ENCODE measurements around the gene SPAG4.

SPAG4 gene

DNA sequence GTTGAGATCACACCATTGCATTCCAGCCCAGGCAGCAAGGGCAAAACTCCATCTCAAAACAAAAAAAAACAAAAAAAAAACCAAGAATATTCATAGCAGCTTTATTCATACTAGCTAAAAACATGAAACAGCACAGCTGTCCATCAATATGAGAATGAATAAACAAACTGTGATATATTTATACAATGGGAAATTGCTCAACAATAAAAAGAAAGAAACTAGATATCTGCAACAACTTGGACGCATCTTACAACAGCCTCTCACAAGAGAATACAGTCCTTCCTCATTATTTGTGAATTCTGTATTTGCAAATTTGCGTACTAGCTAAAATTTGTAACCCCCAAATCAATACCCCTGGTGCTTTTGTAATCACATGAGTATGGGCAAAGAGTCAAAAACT, 28.2 kb upstream of the SPAG4 start:
- in situ Hi-C loops (cut with HindIII; ENCODE audit: low sequenced_read_pairs) = no loop called here
- TF ChIP-seq, protein P1, sequence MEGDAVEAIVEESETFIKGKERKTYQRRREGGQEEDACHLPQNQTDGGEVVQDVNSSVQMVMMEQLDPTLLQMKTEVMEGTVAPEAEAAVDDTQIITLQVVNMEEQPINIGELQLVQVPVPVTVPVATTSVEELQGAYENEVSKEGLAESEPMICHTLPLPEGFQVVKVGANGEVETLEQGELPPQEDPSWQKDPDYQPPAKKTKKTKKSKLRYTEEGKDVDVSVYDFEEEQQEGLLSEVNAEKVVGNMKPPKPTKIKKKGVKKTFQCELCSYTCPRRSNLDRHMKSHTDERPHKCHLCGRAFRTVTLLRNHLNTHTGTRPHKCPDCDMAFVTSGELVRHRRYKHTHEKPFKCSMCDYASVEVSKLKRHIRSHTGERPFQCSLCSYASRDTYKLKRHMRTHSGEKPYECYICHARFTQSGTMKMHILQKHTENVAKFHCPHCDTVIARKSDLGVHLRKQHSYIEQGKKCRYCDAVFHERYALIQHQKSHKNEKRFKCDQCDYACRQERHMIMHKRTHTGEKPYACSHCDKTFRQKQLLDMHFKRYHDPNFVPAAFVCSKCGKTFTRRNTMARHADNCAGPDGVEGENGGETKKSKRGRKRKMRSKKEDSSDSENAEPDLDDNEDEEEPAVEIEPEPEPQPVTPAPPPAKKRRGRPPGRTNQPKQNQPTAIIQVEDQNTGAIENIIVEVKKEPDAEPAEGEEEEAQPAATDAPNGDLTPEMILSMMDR (IDR thresholded peaks at IDR 0.05; ENCODE audit: low read depth, low read length, missing control alignments) = no peak
- H3K4me3 ChIP-seq (ENCODE audit: low read depth, low read length) = no peak overlapping the region
- no peak for DNase-seq (ENCODE audit: low read depth)

DNA sequence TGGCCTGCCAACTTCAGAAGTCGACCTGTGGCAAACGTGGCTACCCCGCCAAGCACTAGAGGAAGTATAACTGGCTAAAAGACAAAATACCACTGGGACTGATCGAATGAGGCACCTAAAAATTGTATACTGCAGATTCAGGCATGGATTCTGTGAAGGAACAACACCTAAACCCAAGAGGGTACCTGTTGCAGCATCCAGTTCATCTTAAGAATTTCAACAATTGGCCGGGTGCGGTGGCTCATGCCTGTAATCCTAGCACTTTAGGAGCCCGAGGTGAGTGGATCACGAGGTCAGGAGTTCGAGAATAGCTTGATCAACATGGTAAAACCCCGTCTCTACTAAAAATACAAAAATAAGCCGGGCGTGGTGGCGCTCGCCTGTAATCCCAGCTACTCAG, 27.2 kb upstream of the SPAG4 start:
- H3K4me3 ChIP-seq (ENCODE audit: low read depth, low read length) = no peak overlapping the region
- in situ Hi-C loops (cut with HindIII; ENCODE audit: low sequenced_read_pairs) = no loop called here
- TF ChIP-seq, protein P1 (IDR thresholded peaks at IDR 0.05; ENCODE audit: low read depth, low read length, missing control alignments) = no peak
- DNase-seq (ENCODE audit: low read depth) = no peak

DNA sequence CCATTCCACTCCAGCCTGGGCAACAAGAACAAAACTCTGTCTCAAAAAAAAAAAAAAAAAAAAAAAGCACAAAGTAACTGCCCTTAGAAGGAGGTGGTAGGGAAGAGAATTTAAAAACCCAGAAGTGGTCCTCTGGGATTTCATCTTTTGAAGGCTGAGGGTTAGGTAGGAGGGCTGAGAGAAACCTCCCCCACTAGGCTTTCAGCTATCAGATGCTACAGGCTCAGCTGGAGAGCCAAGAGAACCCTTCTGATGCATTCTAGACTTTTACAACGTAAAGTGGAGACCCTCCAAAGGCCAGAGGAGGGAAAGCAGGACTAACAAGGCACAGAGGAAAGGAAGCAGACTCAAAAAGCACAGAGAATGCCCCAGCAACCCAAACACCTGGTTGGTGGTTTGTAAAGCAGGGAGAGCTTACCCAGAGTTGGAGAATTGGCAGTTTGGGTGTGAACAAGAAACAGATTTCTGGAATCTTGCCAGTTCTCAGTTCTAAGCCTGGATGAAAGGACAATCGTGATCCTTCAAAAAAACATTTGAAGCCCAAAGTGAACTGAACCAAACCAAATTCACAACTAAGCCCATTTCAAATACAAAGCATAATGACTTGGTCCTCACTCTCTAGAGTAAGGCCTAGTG, 23.2 kb upstream of the SPAG4 start:
- TF ChIP-seq, protein P1 (IDR thresholded peaks at IDR 0.05; ENCODE audit: low read depth, low read length, missing control alignments) = no peak
- DNase-seq (ENCODE audit: low read depth) = no peak
- H3K4me3 ChIP-seq (ENCODE audit: low read depth, low read length) = no peak overlapping the region
- in situ Hi-C loops (cut with HindIII; ENCODE audit: low sequenced_read_pairs) = no loop called here

DNA sequence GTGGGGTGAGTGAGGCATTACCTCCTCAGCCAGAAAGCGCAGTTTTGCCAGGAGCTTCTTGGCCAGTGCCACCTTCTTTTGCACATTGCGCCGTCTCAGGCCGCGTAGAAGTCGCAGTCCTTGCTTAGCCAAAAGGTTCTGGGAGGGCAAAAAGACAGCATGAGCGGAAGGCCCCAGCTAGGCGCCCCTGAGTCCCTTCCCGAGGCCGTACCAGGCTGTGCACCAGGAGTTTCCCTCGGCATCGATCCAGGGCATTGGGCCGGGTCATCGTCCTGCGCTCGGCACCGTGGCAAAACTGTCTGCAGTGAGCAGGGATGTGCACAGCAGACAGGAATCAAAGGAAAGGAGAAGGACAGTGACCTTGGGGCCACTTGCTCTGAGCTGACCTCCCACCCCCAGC, 20.2 kb upstream of the SPAG4 start:
- TF ChIP-seq, protein P1 (IDR thresholded peaks at IDR 0.05; ENCODE audit: low read depth, low read length, missing control alignments) = no peak
- in situ Hi-C loops (cut with HindIII; ENCODE audit: low sequenced_read_pairs) = no loop called here
- no peak for DNase-seq (ENCODE audit: low read depth)
- H3K4me3 ChIP-seq (ENCODE audit: low read depth, low read length) = no peak overlapping the region

DNA sequence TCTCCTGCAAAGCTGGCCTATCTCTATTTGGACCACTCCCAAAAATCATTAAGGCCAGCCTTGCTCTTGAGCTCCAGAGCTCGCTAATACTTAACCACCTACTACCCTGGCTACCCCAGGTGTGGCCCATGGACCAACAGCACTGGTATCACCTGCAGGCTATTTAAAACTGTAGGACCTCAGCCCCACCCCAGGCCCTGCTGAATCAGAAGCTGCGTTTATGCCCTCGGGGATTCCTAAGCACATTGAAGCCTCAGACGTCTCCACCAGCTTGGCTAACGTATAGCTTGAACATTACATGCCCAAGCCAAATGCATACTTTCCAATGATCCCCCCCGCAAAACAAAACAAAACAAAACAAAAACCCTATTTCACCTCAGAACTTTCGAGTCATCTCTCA, 19.7 kb upstream of the SPAG4 start:
- TF ChIP-seq, protein P1 (IDR thresholded peaks at IDR 0.05; ENCODE audit: low read depth, low read length, missing control alignments) = no peak
- H3K4me3 ChIP-seq (ENCODE audit: low read depth, low read length) = no peak overlapping the region
- in situ Hi-C loops (cut with HindIII; ENCODE audit: low sequenced_read_pairs) = no loop called here
- no peak for DNase-seq (ENCODE audit: low read depth)

DNA sequence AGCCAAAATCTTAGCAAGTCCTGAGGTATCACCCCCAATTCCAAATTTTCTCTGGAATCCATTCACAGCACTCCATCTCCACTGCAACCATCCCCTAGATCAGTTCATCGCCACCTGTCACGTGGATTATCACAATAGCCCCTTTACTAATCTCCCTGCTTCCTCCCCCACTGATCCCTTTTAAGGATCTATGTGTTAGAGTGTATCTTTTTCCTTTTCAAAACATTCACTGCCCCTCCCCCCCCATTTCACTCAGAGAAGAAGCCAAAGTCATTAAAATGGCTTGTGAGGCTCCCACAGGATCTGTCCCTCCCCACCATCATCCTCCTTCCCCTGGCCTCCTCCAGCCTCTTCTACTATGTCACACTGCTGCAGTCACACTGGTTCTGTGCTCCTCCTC, 18.4 kb upstream of the SPAG4 start:
- H3K4me3 ChIP-seq (ENCODE audit: low read depth, low read length) = no peak overlapping the region
- in situ Hi-C loops (cut with HindIII; ENCODE audit: low sequenced_read_pairs) = no loop called here
- DNase-seq (ENCODE audit: low read depth) = no peak
- TF ChIP-seq, protein P1 (IDR thresholded peaks at IDR 0.05; ENCODE audit: low read depth, low read length, missing control alignments) = no peak
